Suprapubic skin (tissue), 4 donors: ENCODE results near the gene KRTAP10-7.
"Not testable (repeated sequence)": the region's sequence is repeated elsewhere in the genome, so short reads cannot be mapped to it uniquely, and the experiment has no call there.

ENCODE experiments used
- POLR2A ChIP-seq, 2 donors: fragments of 450-650 bp; IDR thresholded peaks; one replicate each; pipeline ENCODE4 v1.6.1; 2017; ENCODE audit warnings: antibody characterized with exemption in 2 of 2, mild to moderate bottlenecking in 2 of 2, moderate library complexity in 2 of 2
- POLR2AphosphoS5 ChIP-seq, 3 donors: sonication (generic); formaldehyde crosslinking; IDR thresholded peaks; one replicate each; pipeline ENCODE4 v1.6.1; 2017; ENCODE audit warnings: antibody characterized with exemption in 3 of 3

DNA sequence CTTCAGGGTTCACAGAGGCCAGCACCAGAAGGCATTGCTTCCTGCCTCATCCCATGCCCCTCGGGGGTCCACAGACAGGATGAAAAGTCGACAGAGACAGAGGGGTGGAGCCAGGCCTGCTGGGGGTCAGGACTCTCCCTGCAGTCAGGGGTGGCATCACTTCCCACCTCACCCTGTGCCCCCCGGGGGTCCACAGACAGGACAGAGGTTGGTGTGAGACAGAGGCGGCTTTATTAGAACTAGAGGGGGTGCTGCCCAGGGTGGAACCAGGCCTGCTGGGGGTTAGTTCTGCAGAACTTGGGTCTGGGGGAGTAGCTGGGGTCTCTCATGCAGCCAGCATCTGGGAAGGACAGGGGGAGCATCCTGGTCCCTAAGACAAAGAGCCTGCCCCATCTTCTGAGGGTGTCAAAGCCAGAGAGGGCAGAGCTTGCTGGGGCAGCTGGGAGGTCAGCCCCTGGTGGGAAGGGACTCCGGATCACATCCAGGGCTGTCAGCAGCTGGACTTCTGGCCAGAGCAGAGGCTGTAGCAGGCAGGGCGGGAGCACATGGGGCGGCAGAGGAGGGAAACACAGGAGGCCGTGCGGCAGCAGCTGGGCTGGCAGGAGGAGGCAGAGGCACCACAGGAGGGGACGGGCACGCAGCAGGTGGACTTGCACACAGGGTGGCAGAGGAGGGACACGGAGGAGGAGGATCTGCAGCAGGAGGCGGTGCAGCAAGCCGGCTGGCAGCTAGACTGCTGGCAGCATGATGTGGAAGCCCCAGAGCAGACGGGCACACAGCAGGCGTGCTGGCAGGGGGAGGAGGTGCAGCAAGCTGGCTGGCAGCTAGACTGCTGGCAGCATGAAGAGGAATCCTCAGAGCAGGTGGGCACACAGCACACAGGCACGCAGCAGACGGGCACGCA is 9.2 kb upstream of the KRTAP10-7 start:
- not testable (repeated sequence) for TF ChIP-seq POLR2AphosphoS5, POLR2A (IDR thresholded peaks at IDR 0.05)
